Temporal lobe (tissue), 1 donor: Measurements from ENCODE around the gene DNAJC22. TPM values are rescaled to one million over a fixed set of nuclear protein-coding genes. Genes with fewer than 3 reads are reported as not detected.

Experiments used
- total RNA-seq: library from RNA; depleted of rRNA; stranded (reverse); fragments of >200 nt; gene quantifications from one replicate; pipeline ENCODE4 v1.2.3, GENCODE V29; 2014

Gene DNAJC22
- total RNA-seq, 1 donor from 2014 or later, result under 0.01 TPM

Other genes starting within 250 kb of the DNAJC22 start
- gene LMBR1L, start 236.0 kb upstream of the DNAJC22 start, total RNA-seq, result 59.5 TPM
- gene TUBA1B, start 215.5 kb upstream of the DNAJC22 start, total RNA-seq, result 782 TPM
- gene TUBA1A, start 157.8 kb upstream of the DNAJC22 start, total RNA-seq, result 6,946 TPM
- 39.3 TPM for gene TUBA1C, start 81.8 kb upstream of the DNAJC22 start, total RNA-seq
- gene PRPH, start 51.7 kb upstream of the DNAJC22 start, total RNA-seq, result 2.2 TPM
- 0.49 TPM for gene TROAP, start 23.6 kb upstream of the DNAJC22 start, total RNA-seq
- gene C1QL4, start 9.7 kb upstream of the DNAJC22 start, total RNA-seq, result under 0.01 TPM
- 36.4 TPM for gene SPATS2, start 20.6 kb downstream of the DNAJC22 start, total RNA-seq
- 3.2 TPM for gene KCNH3, start 192.1 kb downstream of the DNAJC22 start, total RNA-seq
- gene MCRS1, start 221.3 kb downstream of the DNAJC22 start, total RNA-seq, result 26.8 TPM